H9 (cell line): ENCODE results near the gene RDM1. TPM values are rescaled to one million over a fixed set of nuclear protein-coding genes. Genes with fewer than 3 reads are reported as not detected.

Experiments used
- DNase-seq: peaks from one replicate; pipeline ENCODE4 v3.0.0-alpha.2; 2017
- H2AFZ ChIP-seq: one replicate; pipeline ENCODE4 v1.6.1; 2013; ENCODE audit warnings: mild to moderate bottlenecking, low read length, control low read depth, moderate library complexity
- H2AK5ac ChIP-seq: 2 replicates; pipeline ENCODE4 v1.6.1; 2013; ENCODE audit warnings: low read length, control low read depth, mixed read lengths; ENCODE audit not compliant: insufficient read length
- H2BK120ac ChIP-seq: one replicate; pipeline ENCODE4 v1.6.1; 2013; ENCODE audit warnings: low read depth, mild to moderate bottlenecking, low read length, control low read depth, inconsistent platforms; ENCODE audit not compliant: poor library complexity, severe bottlenecking
- H2BK12ac ChIP-seq: 2 replicates; pipeline ENCODE4 v1.6.1; 2013; ENCODE audit warnings: low read length, control low read depth, mixed read lengths, low read depth; ENCODE audit not compliant: insufficient read length
- H2BK15ac ChIP-seq: 2 replicates; pipeline ENCODE4 v1.6.1; 2013; ENCODE audit warnings: low read depth, low read length, control low read depth
- H2BK20ac ChIP-seq: one replicate; pipeline ENCODE4 v1.6.1; 2013; ENCODE audit warnings: low read depth, mild to moderate bottlenecking, low read length, control low read depth, inconsistent platforms; ENCODE audit not compliant: poor library complexity, severe bottlenecking
- H2BK5ac ChIP-seq: 2 replicates; pipeline ENCODE4 v1.6.1; 2013; ENCODE audit warnings: low read length, control low read depth, mixed read lengths; ENCODE audit not compliant: insufficient read length
- H3K14ac ChIP-seq: 2 replicates; pipeline ENCODE4 v1.6.1; 2013; ENCODE audit warnings: low read length, control low read depth; ENCODE audit not compliant: insufficient read depth
- H3K18ac ChIP-seq: 2 replicates; pipeline ENCODE4 v1.6.1; 2013; ENCODE audit warnings: low read depth, mild to moderate bottlenecking, mixed read lengths, low read length, control low read depth; ENCODE audit not compliant: insufficient read length
- H3K23ac ChIP-seq: 2 replicates; pipeline ENCODE4 v1.6.1; 2013; ENCODE audit warnings: low read length, control low read depth, mixed read lengths, low read depth; ENCODE audit not compliant: insufficient read length
- H3K23me2 ChIP-seq: 2 replicates; pipeline ENCODE4 v1.6.1; 2013; ENCODE audit warnings: low read depth, mild to moderate bottlenecking, mixed read lengths, low read length, control low read depth; ENCODE audit not compliant: insufficient read length, poor library complexity, severe bottlenecking
- H3K27ac ChIP-seq: 2 replicates; pipeline ENCODE4 v1.5.1; 2013; ENCODE audit warnings: low read length, control low read depth, mixed read lengths, low read depth; ENCODE audit not compliant: insufficient read length
- H3K27me3 ChIP-seq: 2 replicates; pipeline ENCODE4 v1.6.1; 2013; ENCODE audit warnings: low read length, control low read depth, inconsistent platforms; ENCODE audit not compliant: insufficient read depth
- H3K4ac ChIP-seq: 2 replicates; pipeline ENCODE4 v1.6.1; 2013; ENCODE audit warnings: low read depth, mild to moderate bottlenecking, control low read depth, inconsistent platforms, low read length, moderate library complexity
- H3K4me1 ChIP-seq: 2 replicates; pipeline ENCODE4 v1.6.1; 2013; ENCODE audit warnings: low read length, control low read depth, inconsistent platforms; ENCODE audit not compliant: insufficient read depth
- H3K4me2 ChIP-seq: 2 replicates; pipeline ENCODE4 v1.6.1; 2013; ENCODE audit warnings: low read length, control low read depth, mixed read lengths; ENCODE audit not compliant: insufficient read length, insufficient read depth
- H3K56ac ChIP-seq: 2 replicates; pipeline ENCODE4 v1.6.1; 2013; ENCODE audit warnings: low read depth, mild to moderate bottlenecking, mixed read lengths, low read length, control low read depth; ENCODE audit not compliant: insufficient read length
- H3K79me1 ChIP-seq: 2 replicates; pipeline ENCODE4 v1.6.1; 2013; ENCODE audit warnings: low read depth, mild to moderate bottlenecking, moderate library complexity, low read length, control low read depth, inconsistent platforms; ENCODE audit not compliant: insufficient read depth, poor library complexity, severe bottlenecking
- H3K79me2 ChIP-seq: 2 replicates; pipeline ENCODE4 v1.6.1; 2013; ENCODE audit warnings: low read length, control low read depth, inconsistent platforms; ENCODE audit not compliant: insufficient read depth
- H3K9ac ChIP-seq: 2 replicates; pipeline ENCODE4 v1.6.1; 2013; ENCODE audit warnings: low read length, control low read depth, mixed read lengths; ENCODE audit not compliant: insufficient read length; ENCODE audit errors: extremely low read depth
- H3K9me3 ChIP-seq: one replicate; pipeline ENCODE4 v1.6.1; 2013; ENCODE audit warnings: low read depth, low read length, inconsistent platforms; ENCODE audit not compliant: control insufficient read depth
- H3T11ph ChIP-seq: one replicate; pipeline ENCODE4 v1.6.1; 2013; ENCODE audit warnings: mild to moderate bottlenecking, low read length, control low read depth, inconsistent platforms
- H4K20me1 ChIP-seq: one replicate; pipeline ENCODE4 v1.6.1; 2013; ENCODE audit not compliant: control insufficient read depth, insufficient read length, insufficient read depth
- H4K5ac ChIP-seq: 2 replicates; pipeline ENCODE4 v1.6.1; 2013; ENCODE audit warnings: low read depth, mild to moderate bottlenecking, mixed read lengths, low read length, control low read depth; ENCODE audit not compliant: insufficient read length
- H4K8ac ChIP-seq: replicated peaks from 2 replicates; pipeline ENCODE4 v1.6.1; 2013; ENCODE audit warnings: low read length, control low read depth, mixed read lengths, low read depth; ENCODE audit not compliant: insufficient read length
- H4K91ac ChIP-seq: 2 replicates; pipeline ENCODE4 v1.6.1; 2013; ENCODE audit warnings: low read depth, mild to moderate bottlenecking, moderate library complexity, mixed read lengths, low read length, control low read depth; ENCODE audit not compliant: insufficient read length
- H3K27ac Mint-ChIP-seq, 3 experiments: 2 replicates in 2 of 3; 3 replicates in 1 of 3; pipeline ENCODE4 v1.8.0; 2020 to 2021; ENCODE audit warnings: mixed read lengths in 3 of 3, mild to moderate bottlenecking in 1 of 3, moderate library complexity in 1 of 3
- H3K27me3 Mint-ChIP-seq: 2 replicates; pipeline ENCODE4 v1.8.0; 2021; ENCODE audit warnings: low read depth, mild to moderate bottlenecking, moderate library complexity, mixed read lengths
- H3K36me3 Mint-ChIP-seq, 3 experiments: 2 replicates in 2 of 3; 3 replicates in 1 of 3; pipeline ENCODE4 v1.8.0; 2020 to 2021; ENCODE audit warnings: low read depth in 3 of 3, mixed read lengths in 3 of 3; ENCODE audit not compliant: insufficient read depth in 1 of 3
- H3K4me1 Mint-ChIP-seq, 2 experiments: 2 replicates each; pipeline ENCODE4 v1.8.0; 2020; ENCODE audit warnings: mixed read lengths in 2 of 2
- H3K4me3 Mint-ChIP-seq, 2 experiments: 2 replicates in 1 of 2; 3 replicates in 1 of 2; pipeline ENCODE4 v1.8.0; 2020 to 2021; ENCODE audit warnings: mild to moderate bottlenecking in 2 of 2, mixed read lengths in 2 of 2, moderate library complexity in 1 of 2
- H3K9me3 Mint-ChIP-seq, 2 experiments: 2 replicates in 1 of 2; 3 replicates in 1 of 2; pipeline ENCODE4 v1.8.0; 2020; ENCODE audit warnings: mild to moderate bottlenecking in 2 of 2, mixed read lengths in 2 of 2, moderate library complexity in 1 of 2
- WGBS: extraction: QIAGEN DNeasy Blood & Tissue Kit; methylation state at CpG from one replicate; pipeline ENCODE4 v1.1.7; 2013; ENCODE audit warnings: missing lambda C conversion rate, low lambda C conversion rate, mixed read lengths; ENCODE audit not compliant: insufficient read length; ENCODE audit errors: extremely low coverage; 5-methylcytosine and 5-hydroxymethylcytosine counted together
- total RNA-seq: library from RNA; stranded (reverse); gene quantifications from 2 replicates; pipeline ENCODE4 v1.2.1, GENCODE V29; 2021
- TF ChIP-seq, protein P1 (sequence below): fragments of 200-600 bp; sonication (generic); conservative IDR thresholded peaks from 3 replicates; pipeline ENCODE4 v1.8.0; 2021; ENCODE audit warnings: antibody characterized with exemption, mild to moderate bottlenecking

Gene RDM1
- total RNA-seq, 1 experiment from 2014 or later = 9.0 TPM

DNA sequence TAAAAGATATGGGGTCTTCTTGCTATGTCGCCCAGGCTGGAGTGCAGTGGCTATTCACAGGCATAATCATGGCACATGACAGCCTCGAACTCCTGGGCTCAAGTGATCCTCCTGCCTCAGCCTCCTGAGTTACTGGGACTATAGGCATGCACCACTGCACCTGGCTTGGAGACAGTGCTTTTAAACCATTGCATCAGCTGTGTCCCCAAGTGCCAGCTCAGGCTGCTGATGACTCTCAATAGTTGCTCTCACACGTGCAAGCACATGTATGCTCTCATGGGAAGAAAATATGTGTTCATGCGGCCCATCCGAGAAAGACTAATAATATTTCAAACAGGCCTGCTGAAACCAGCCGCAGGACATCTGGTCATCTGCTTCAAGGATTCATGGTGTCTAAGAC, 42.0 kb upstream of the RDM1 start:
- DNase-seq = no peak
- no peak overlapping the region for H2BK12ac ChIP-seq
- H3K27ac ChIP-seq = no peak overlapping the region
- Mint-ChIP-seq H3K4me3 (no peak overlapping the region), H3K9me3 (no peaks in the 10 kb centered on the region), H3K36me3 (no peaks in the 10 kb centered on the region), H3K27me3 (0 out of 2 replicates have a peak, but pooled peaks cover 1% of the 10 kb centered on the region), H3K4me1 (peaks cover 5 to 11% of the 10 kb centered on the region in 2 experiments; a peak in 3 of 4 replicates), H3K27ac (no peak overlapping the region)
- H3K23ac ChIP-seq = no peak overlapping the region
- no peaks in the 10 kb centered on the region for H3K79me2 ChIP-seq
- no peak overlapping the region for H2BK5ac ChIP-seq
- no peak overlapping the region for H2BK15ac ChIP-seq
- no peak overlapping the region for H3T11ph ChIP-seq
- no peaks in the 10 kb centered on the region for H3K79me1 ChIP-seq
- H3K4me1 ChIP-seq = no peaks in the 10 kb centered on the region
- H3K4ac ChIP-seq = no peak overlapping the region
- H3K14ac ChIP-seq = no peak overlapping the region
- no peak overlapping the region for H3K18ac ChIP-seq
- no peak overlapping the region for H2BK20ac ChIP-seq
- TF ChIP-seq, protein P1, sequence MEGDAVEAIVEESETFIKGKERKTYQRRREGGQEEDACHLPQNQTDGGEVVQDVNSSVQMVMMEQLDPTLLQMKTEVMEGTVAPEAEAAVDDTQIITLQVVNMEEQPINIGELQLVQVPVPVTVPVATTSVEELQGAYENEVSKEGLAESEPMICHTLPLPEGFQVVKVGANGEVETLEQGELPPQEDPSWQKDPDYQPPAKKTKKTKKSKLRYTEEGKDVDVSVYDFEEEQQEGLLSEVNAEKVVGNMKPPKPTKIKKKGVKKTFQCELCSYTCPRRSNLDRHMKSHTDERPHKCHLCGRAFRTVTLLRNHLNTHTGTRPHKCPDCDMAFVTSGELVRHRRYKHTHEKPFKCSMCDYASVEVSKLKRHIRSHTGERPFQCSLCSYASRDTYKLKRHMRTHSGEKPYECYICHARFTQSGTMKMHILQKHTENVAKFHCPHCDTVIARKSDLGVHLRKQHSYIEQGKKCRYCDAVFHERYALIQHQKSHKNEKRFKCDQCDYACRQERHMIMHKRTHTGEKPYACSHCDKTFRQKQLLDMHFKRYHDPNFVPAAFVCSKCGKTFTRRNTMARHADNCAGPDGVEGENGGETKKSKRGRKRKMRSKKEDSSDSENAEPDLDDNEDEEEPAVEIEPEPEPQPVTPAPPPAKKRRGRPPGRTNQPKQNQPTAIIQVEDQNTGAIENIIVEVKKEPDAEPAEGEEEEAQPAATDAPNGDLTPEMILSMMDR = no peak
- no peak overlapping the region for H3K9ac ChIP-seq
- no peak overlapping the region for H4K5ac ChIP-seq
- H4K20me1 ChIP-seq = no peaks in the 10 kb centered on the region
- no peak overlapping the region for H2AFZ ChIP-seq
- H4K91ac ChIP-seq = no peak overlapping the region
- H2AK5ac ChIP-seq = no peak overlapping the region
- no peak overlapping the region for H2BK120ac ChIP-seq
- no peak overlapping the region for H3K56ac ChIP-seq
- H3K4me2 ChIP-seq = no peak overlapping the region
- no peaks in the 10 kb centered on the region for H3K27me3 ChIP-seq
- no peaks in the 10 kb centered on the region for H3K23me2 ChIP-seq
- no peak overlapping the region for H4K8ac ChIP-seq
- H3K9me3 ChIP-seq = no peaks in the 10 kb centered on the region
- no CpG with 5 or more reads among the region's 6 CpGs for WGBS
